ENCODE results near the gene CNTNAP5. TPM values are rescaled to one million over a fixed set of nuclear protein-coding genes. Genes with fewer than 3 reads are reported as not detected.

Gene CNTNAP5
- total and polyA plus RNA-seq, 2 of the 4 experiments (the other 2 are of a cell fraction) = not detected

GRCh38 chr2:124664363-124664762 lies 639.3 kb downstream of the CNTNAP5 start:
- no peak overlapping the region for H2BK5ac ChIP-seq (ENCODE audit: low read depth, low read length, poor library complexity, severe bottlenecking)
- no peak overlapping the region for H3K18ac ChIP-seq (ENCODE audit: low read depth, low read length)
- no peak overlapping the region for H2AK9ac ChIP-seq (replicated peaks; ENCODE audit: low read depth, low read length, poor library complexity)
- no peaks in the 10 kb centered on the region for H3K79me1 ChIP-seq (ENCODE audit: low read depth in 1 of 2, low read length in 2 of 2)
- no peak for TF ChIP-seq RCOR1 (IDR thresholded peaks at IDR 0.05; ENCODE audit: insufficient replicate concordance, low read length)
- TF ChIP-seq FOS (IDR thresholded peaks at IDR 0.05; ENCODE audit: low read depth, low read length) = no peak
- TF ChIP-seq BHLHE40 (IDR thresholded peaks at IDR 0.05; ENCODE audit: low read depth, low read length) = no peak
- TF ChIP-seq RAD21 (IDR thresholded peaks at IDR 0.05; ENCODE audit: low read length) = no peak
- TF ChIP-seq MAFK (IDR thresholded peaks at IDR 0.05; ENCODE audit: low read depth, low read length) = no peak
- no peak for TF ChIP-seq CHD1 (IDR thresholded peaks at IDR 0.05; ENCODE audit: low read depth, low read length)
- no peak for TF ChIP-seq USF2 (IDR thresholded peaks at IDR 0.05; ENCODE audit: low read depth, low read length)
- TF ChIP-seq MXI1 (IDR thresholded peaks at IDR 0.05; ENCODE audit: borderline replicate concordance, low read depth, low read length) = no peak
- no peak for TF ChIP-seq MAZ (IDR thresholded peaks at IDR 0.05; ENCODE audit: borderline replicate concordance, low read depth, low read length)
- no peak for TF ChIP-seq NFE2L2 (IDR thresholded peaks at IDR 0.05; ENCODE audit: low read depth, low read length)
- no peak for TF ChIP-seq RFX5 (IDR thresholded peaks at IDR 0.05; ENCODE audit: low read depth, low read length)
- no peak for TF ChIP-seq ELK1 (IDR thresholded peaks at IDR 0.05; ENCODE audit: borderline replicate concordance, low read depth, low read length)
- no peak for TF ChIP-seq CEBPB (IDR thresholded peaks at IDR 0.05; ENCODE audit: low read depth, low read length)
- TF ChIP-seq SMC3 (IDR thresholded peaks at IDR 0.05; ENCODE audit: low read depth, low read length) = no peak
- TF ChIP-seq POLR2A (IDR thresholded peaks at IDR 0.05; ENCODE audit: low read depth, low read length) = no peak
- TF ChIP-seq CTCF (conservative IDR thresholded peaks at IDR 0.05; ENCODE audit: low read depth, low read length) = no peak
- H3K36me3 ChIP-seq (ENCODE audit: control insufficient read depth, insufficient read depth, low read length) = no peaks in the 10 kb centered on the region
- H2BK120ac ChIP-seq (ENCODE audit: low read depth, low read length) = no peak overlapping the region
- H4K20me1 ChIP-seq (ENCODE audit: insufficient read depth, low read length) = no peaks in the 10 kb centered on the region
- no CpG with 5 or more reads among the region's 5 CpGs for WGBS, 2 experiments (ENCODE audit: extremely low coverage in 2 of 2, insufficient read length in 1 of 2)
- no peak overlapping the region for H2AK5ac ChIP-seq (ENCODE audit: low read depth, low read length)
- H3K23ac ChIP-seq (ENCODE audit: low read depth, low read length) = no peak overlapping the region
- H3K27me3 ChIP-seq (ENCODE audit: control insufficient read depth, insufficient read depth, low read length) = no peaks in the 10 kb centered on the region
- peaks cover 9% of the 10 kb centered on the region; the same call in 1 of the 2 replicates for H3K9me1 ChIP-seq (ENCODE audit: insufficient read depth, low read length)
- dilution Hi-C loops (cut with HindIII; ENCODE audit: low sequenced_read_pairs, unreplicated experiment) = no loop called here
- H3K4ac ChIP-seq (ENCODE audit: low read depth, low read length) = no peak overlapping the region
- BruUV-seq (replicated peaks) = no TSS peak
- POLR2A ChIA-PET (ENCODE audit: unreplicated experiment) = no interaction called here
- H4K5ac ChIP-seq (ENCODE audit: low read depth, low read length) = no peak overlapping the region
- no peak overlapping the region; the same call in 2 of the 3 replicates for H2BK15ac ChIP-seq (ENCODE audit: low read depth, low read length)
- intact Hi-C loops (cut with micrococcal nuclease) = loop anchor here (10.0 kb wide), 1 partner anchor 810 kb away; no protein-coding TSS in a partner anchor
- no peak for ATAC-seq (ENCODE audit: low read depth)
- CTCF ChIA-PET = no interaction called here
- no peak overlapping the region for H2BK20ac ChIP-seq (ENCODE audit: low read depth, low read length)
- no peak overlapping the region for H4K8ac ChIP-seq (ENCODE audit: low read depth in 2 of 2, low read length in 2 of 2)
- no peak overlapping the region for H3K14ac ChIP-seq (replicated peaks; ENCODE audit: low read depth, low read length)
- no peaks in the 10 kb centered on the region for H3K9me3 ChIP-seq (ENCODE audit: control insufficient read depth, insufficient read depth, low read length)
- H3K56ac ChIP-seq (ENCODE audit: extremely low read depth, insufficient read depth, low read length) = no peak overlapping the region
- DNase-seq = no peak
- no peak overlapping the region for H3K27ac ChIP-seq (ENCODE audit: insufficient read depth, low read length)
- no peak overlapping the region for H3K4me2 ChIP-seq (ENCODE audit: low read depth, low read length)
- H2AFZ ChIP-seq (replicated peaks; ENCODE audit: low read length, poor library complexity) = no peak overlapping the region
- in situ Hi-C loops (cut with MboI; ENCODE audit: low sequenced_read_pairs) = no loop called here
- H3K9ac ChIP-seq (ENCODE audit: low read depth, low read length) = no peak overlapping the region
- no peak overlapping the region for H4K91ac ChIP-seq (ENCODE audit: insufficient read depth, low read depth, low read length)
- H3K4me1 ChIP-seq (ENCODE audit: control insufficient read depth, insufficient read depth, low read length) = peaks cover 6% of the 10 kb centered on the region
- H3K4me3 ChIP-seq (ENCODE audit: insufficient read depth, low read depth, low read length) = no peak overlapping the region

All from IMR-90 (cell line).